Endothelial cell of umbilical vein (primary cell): ENCODE measurements around the gene EIF1AD. TPM values are rescaled to one million over a fixed set of nuclear protein-coding genes. Genes with fewer than 3 reads are reported as not detected.

Source experiments
- BruUV-seq: library from RNA; stranded (reverse); fragments of 400-500 nt; replicated peaks from 2 replicates; lab custom pipeline; 2021; lab: Mats Ljungman, UMichigan
- CTCF ChIA-PET: fragments of 300-600, 350-600 bp; sonication (Branson Sonifier 250); formaldehyde crosslinking; loops from one replicate; lab custom pipeline; 2021; ENCODE audit warnings: antibody characterized with exemption, inconsistent platforms; lab: Charles Lee
- POLR2A ChIA-PET: fragments of 300-600, 350-600 bp; sonication (Branson Sonifier 250); formaldehyde crosslinking; loops from one replicate; lab custom pipeline; 2021; ENCODE audit warnings: antibody characterized with exemption, inconsistent platforms; lab: Charles Lee
- DNase-seq: peaks from one replicate; pipeline ENCODE4 v3.0.0-alpha.2; 2011; ENCODE audit warnings: low read depth, low spot score
- FAIRE-seq: peaks from 2 replicates; lab custom pipeline; 2011; peaks lifted over from hg19 to GRCh38; lab: Jason Lieb, UNC
- H2AFZ ChIP-seq: 2 replicates; pipeline ENCODE4 v1.6.0; 2012; ENCODE audit warnings: low read depth, low read length, control low read depth, inconsistent platforms
- H3K27ac ChIP-seq: 2 replicates; pipeline ENCODE4 v1.5.1; 2011; ENCODE audit warnings: low read depth, mild to moderate bottlenecking, control low read depth, low read length, moderate library complexity; ENCODE audit not compliant: insufficient read depth
- H3K27me3 ChIP-seq, 2 experiments: 2 replicates each; pipeline versions ENCODE4 v1.6.0 to v1.6.1; 2011; ENCODE audit warnings: low read length in 2 of 2, mixed read lengths in 1 of 2; ENCODE audit not compliant: control insufficient read depth in 2 of 2, insufficient read depth in 2 of 2
- H3K36me3 ChIP-seq, 2 experiments: 2 replicates in 1 of 2; 3 replicates in 1 of 2; pipeline ENCODE4 v1.5.1; 2011; ENCODE audit warnings: low read length in 2 of 2, mild to moderate bottlenecking in 1 of 2, moderate library complexity in 1 of 2; ENCODE audit not compliant: control insufficient read depth in 2 of 2, insufficient read depth in 2 of 2; ENCODE audit errors: extremely low read depth in 1 of 2
- H3K4me1 ChIP-seq: 3 replicates; pipeline ENCODE4 v1.5.1; 2011; ENCODE audit warnings: mild to moderate bottlenecking, low read length; ENCODE audit not compliant: control insufficient read depth, insufficient read depth; ENCODE audit errors: extremely low read depth
- H3K4me2 ChIP-seq: 2 replicates; pipeline ENCODE4 v1.6.1; 2011; ENCODE audit warnings: low read length, control low read depth, mixed read lengths; ENCODE audit not compliant: insufficient read depth
- H3K4me3 ChIP-seq, 3 experiments: fragments of 200-600 bp in 1 of 3; sonication (generic), shearing (Covaris generic) in 1 of 3; replicated peaks in 1 of 3; 2 replicates each; pipeline ENCODE4 v1.5.1; 2011 to 2016; ENCODE audit warnings: control low read depth in 3 of 3, low read length in 3 of 3, mild to moderate bottlenecking in 2 of 3, inconsistent platforms in 1 of 3, low read depth in 1 of 3, moderate library complexity in 1 of 3; ENCODE audit not compliant: insufficient read depth in 1 of 3
- H3K79me2 ChIP-seq: 2 replicates; pipeline ENCODE4 v1.6.0; 2012; ENCODE audit warnings: low read length, inconsistent platforms; ENCODE audit not compliant: control insufficient read depth, insufficient read depth
- H3K9ac ChIP-seq: replicated peaks from 2 replicates; pipeline ENCODE3; 2011; ENCODE audit warnings: low read length, control low read depth; ENCODE audit not compliant: insufficient read depth; ENCODE audit errors: extremely low read depth
- H3K9me1 ChIP-seq: replicated peaks from 3 replicates; pipeline ENCODE4 v1.6.0; 2011; ENCODE audit warnings: mild to moderate bottlenecking, low read length; ENCODE audit not compliant: control insufficient read depth, insufficient read depth; ENCODE audit errors: extremely low read depth
- H3K9me3 ChIP-seq: replicated peaks from 2 replicates; pipeline ENCODE4 v1.5.1; 2012; ENCODE audit warnings: low read length, inconsistent platforms; ENCODE audit not compliant: control insufficient read depth, insufficient read depth
- H4K20me1 ChIP-seq: replicated peaks from 2 replicates; pipeline ENCODE3; 2011; ENCODE audit warnings: mild to moderate bottlenecking, low read length; ENCODE audit not compliant: control insufficient read depth, insufficient read depth; ENCODE audit errors: extremely low read depth
- EZH2 ChIP-seq: IDR thresholded peaks from 2 replicates; pipeline ENCODE4 v1.6.1; 2012; ENCODE audit warnings: borderline replicate concordance, low read depth, mild to moderate bottlenecking, moderate library complexity, low read length, inconsistent platforms; ENCODE audit not compliant: severe bottlenecking
- FOS ChIP-seq: IDR thresholded peaks from 2 replicates; pipeline ENCODE4 v1.6.1; 2011; ENCODE audit warnings: mild to moderate bottlenecking, low read length, moderate library complexity, borderline replicate concordance; ENCODE audit not compliant: insufficient read depth
- GATA2 ChIP-seq: IDR thresholded peaks from 2 replicates; pipeline ENCODE4 v1.7.0; 2011; ENCODE audit warnings: low read depth, mild to moderate bottlenecking, moderate library complexity, mixed read lengths, low read length; ENCODE audit not compliant: insufficient read length, insufficient read depth
- JUN ChIP-seq: IDR thresholded peaks from 2 replicates; pipeline ENCODE4 v1.6.1; 2011; ENCODE audit warnings: borderline replicate concordance, low read depth; ENCODE audit not compliant: insufficient read length, insufficient read depth
- MYC ChIP-seq: IDR thresholded peaks from one replicate; pipeline ENCODE4 v1.6.1; 2011; ENCODE audit warnings: mild to moderate bottlenecking, low read depth, low read length
- POLR2A ChIP-seq: IDR thresholded peaks from 2 replicates; pipeline ENCODE4 v1.6.1; 2012; ENCODE audit warnings: low read depth, mild to moderate bottlenecking, control low read depth, low read length
- POLR2AphosphoS5 ChIP-seq: IDR thresholded peaks from 2 replicates; pipeline ENCODE4 v1.6.1; 2012; ENCODE audit warnings: low read depth, mild to moderate bottlenecking, control low read depth, low read length, moderate library complexity; ENCODE audit not compliant: insufficient read depth
- dilution Hi-C: fragments of 300-500 bp; cut with MboI; formaldehyde crosslinking; loops from one replicate; pipeline ENCODE4 v1.15.0; 2019; ENCODE audit warnings: low sequenced_read_pairs; ENCODE audit not compliant: extremely low pct_ligation_motif_present
- intact Hi-C: fragments of 100-400 bp; cut with micrococcal nuclease; formaldehyde crosslinking; loops from one replicate; pipeline ENCODE4 v1.10.0; 2022
- polyA plus RNA-seq, 4 experiments: library from polyadenylated mRNA; depleted of rRNA in 3 of 4; stranded (reverse) in 3 of 4; unstranded in 1 of 4; fragments of >200 nt; gene quantifications; 2 replicates each; pipeline versions ENCODE4 v1.2.1 to v1.2.3, GENCODE V29; 2011 to 2012; ENCODE audit warnings: missing spikeins in 1 of 4
- total RNA-seq: library from RNA; stranded (reverse); gene quantifications from 2 replicates; pipeline ENCODE4 v1.2.3, GENCODE V29; 2021
- TF ChIP-seq, protein P1 (sequence below), 2 donors: IDR thresholded peaks; 1 replicate in 1 of 2; 2 replicates in 1 of 2; pipeline ENCODE4 v1.5.1; 2011; ENCODE audit warnings: low read length in 2 of 2, mild to moderate bottlenecking in 2 of 2, moderate library complexity in 2 of 2, control low read depth in 1 of 2, inconsistent platforms in 1 of 2, low read depth in 1 of 2; ENCODE audit not compliant: insufficient read depth in 1 of 2; ENCODE audit errors: extremely low read depth in 1 of 2
- TF ChIP-seq, protein P2 (sequence below): IDR thresholded peaks from 2 replicates; pipeline ENCODE4 v1.6.1; 2011; ENCODE audit not compliant: insufficient read depth, insufficient read length

Gene EIF1AD
- total and polyA plus RNA-seq, 2 donors (not counting 3 experiments of a cell fraction or from before 2014, with no cell fraction given): 39.3 to 39.7 TPM

DNA sequence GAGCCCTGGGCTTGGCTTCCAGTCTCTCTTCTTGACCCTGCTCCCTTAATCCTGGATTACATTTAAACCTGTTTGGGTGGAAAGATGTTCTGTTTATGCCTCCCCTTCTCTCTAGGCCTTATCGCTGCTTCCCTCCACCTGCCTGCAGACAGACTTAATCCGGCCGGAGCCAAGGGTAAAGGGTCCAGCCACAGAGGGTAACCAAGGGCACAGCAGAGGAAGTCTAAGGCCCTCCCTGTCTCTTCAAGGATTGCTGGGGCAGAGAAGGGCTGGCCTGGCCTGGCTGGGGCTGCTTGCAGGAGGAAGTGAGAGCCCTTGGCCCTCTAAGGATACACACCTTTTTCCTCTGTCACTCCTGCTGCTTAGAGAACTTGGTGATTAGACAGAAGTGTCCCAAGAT is 44.9 kb upstream of the EIF1AD start:
- dilution Hi-C loops: no loop called here
- no TSS peak for BruUV-seq
- POLR2A ChIA-PET: no interaction called here
- no peak overlapping the region for H3K4me2 ChIP-seq
- peaks cover 2 to 3% of the 10 kb centered on the region in 2 experiments for H3K27me3 ChIP-seq
- no peaks in the 10 kb centered on the region for H3K9me3 ChIP-seq
- FAIRE-seq (no peak), DNase-seq (no peak)
- H3K4me1 ChIP-seq: peaks cover 7% of the 10 kb centered on the region
- TF ChIP-seq, protein P1, sequence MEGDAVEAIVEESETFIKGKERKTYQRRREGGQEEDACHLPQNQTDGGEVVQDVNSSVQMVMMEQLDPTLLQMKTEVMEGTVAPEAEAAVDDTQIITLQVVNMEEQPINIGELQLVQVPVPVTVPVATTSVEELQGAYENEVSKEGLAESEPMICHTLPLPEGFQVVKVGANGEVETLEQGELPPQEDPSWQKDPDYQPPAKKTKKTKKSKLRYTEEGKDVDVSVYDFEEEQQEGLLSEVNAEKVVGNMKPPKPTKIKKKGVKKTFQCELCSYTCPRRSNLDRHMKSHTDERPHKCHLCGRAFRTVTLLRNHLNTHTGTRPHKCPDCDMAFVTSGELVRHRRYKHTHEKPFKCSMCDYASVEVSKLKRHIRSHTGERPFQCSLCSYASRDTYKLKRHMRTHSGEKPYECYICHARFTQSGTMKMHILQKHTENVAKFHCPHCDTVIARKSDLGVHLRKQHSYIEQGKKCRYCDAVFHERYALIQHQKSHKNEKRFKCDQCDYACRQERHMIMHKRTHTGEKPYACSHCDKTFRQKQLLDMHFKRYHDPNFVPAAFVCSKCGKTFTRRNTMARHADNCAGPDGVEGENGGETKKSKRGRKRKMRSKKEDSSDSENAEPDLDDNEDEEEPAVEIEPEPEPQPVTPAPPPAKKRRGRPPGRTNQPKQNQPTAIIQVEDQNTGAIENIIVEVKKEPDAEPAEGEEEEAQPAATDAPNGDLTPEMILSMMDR (IDR thresholded peaks at IDR 0.05; ENCODE audit: extremely low read depth in 1 of 2, insufficient read depth in 1 of 2, low read depth in 1 of 2, low read length in 2 of 2): no peak
- no peak for TF ChIP-seq GATA2
- TF ChIP-seq MYC: no peak
- TF ChIP-seq, protein P2, sequence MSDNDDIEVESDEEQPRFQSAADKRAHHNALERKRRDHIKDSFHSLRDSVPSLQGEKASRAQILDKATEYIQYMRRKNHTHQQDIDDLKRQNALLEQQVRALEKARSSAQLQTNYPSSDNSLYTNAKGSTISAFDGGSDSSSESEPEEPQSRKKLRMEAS: no peak
- no peak for TF ChIP-seq POLR2AphosphoS5
- TF ChIP-seq EZH2: no peak
- no peak for TF ChIP-seq POLR2A
- no peak for TF ChIP-seq JUN
- no peak for TF ChIP-seq FOS
- CTCF ChIA-PET: interaction anchor here (2.7 kb wide), 1 partner anchor 11 kb away, joined by 18 read pairs; no protein-coding TSS in a partner anchor
- H3K36me3 ChIP-seq: no peaks in the 10 kb centered on the region
- no peak overlapping the region for H2AFZ ChIP-seq
- no peaks in the 10 kb centered on the region for H3K79me2 ChIP-seq
- no peaks in the 10 kb centered on the region for H4K20me1 ChIP-seq
- no peak overlapping the region for H3K4me3 ChIP-seq
- no peak overlapping the region for H3K9ac ChIP-seq
- no peak overlapping the region for H3K27ac ChIP-seq
- H3K9me1 ChIP-seq: no peaks in the 10 kb centered on the region
- intact Hi-C loops: no loop called here
